CD14-positive monocyte (primary cell): ENCODE data around the gene CFLAR. TPM values are rescaled to one million over a fixed set of nuclear protein-coding genes. Genes with fewer than 3 reads are reported as not detected.

ENCODE experiments used
- DNase-seq, 3 donors: peaks; one replicate each; pipeline ENCODE4 v3.0.0-alpha.2; 2011 to 2022
- H2AFZ ChIP-seq: 2 replicates; pipeline ENCODE4 v1.6.0; 2012; ENCODE audit warnings: mild to moderate bottlenecking, low read depth, low read length, inconsistent platforms; ENCODE audit not compliant: insufficient read depth, poor library complexity, severe bottlenecking
- H3K27ac ChIP-seq, 2 donors: 1 replicate in 1 of 2; 2 replicates in 1 of 2; pipeline ENCODE4 v1.5.1; 2012 to 2013; ENCODE audit warnings: low read length in 2 of 2, control low read depth in 1 of 2, inconsistent platforms in 1 of 2, low read depth in 1 of 2, mild to moderate bottlenecking in 1 of 2
- H3K27me3 ChIP-seq, 2 donors: one replicate each; pipeline versions ENCODE4 v1.6.0 to v1.6.1; 2011 to 2013; ENCODE audit warnings: low read length in 2 of 2; ENCODE audit not compliant: control insufficient read depth in 2 of 2, insufficient read depth in 2 of 2
- H3K36me3 ChIP-seq, 2 donors: replicated peaks in 1 of 2; 1 replicate in 1 of 2; 2 replicates in 1 of 2; pipeline versions ENCODE4 v1.5.1 to v1.6.1; 2012 to 2013; ENCODE audit warnings: low read length in 2 of 2, control low read depth in 1 of 2, inconsistent platforms in 1 of 2, mild to moderate bottlenecking in 1 of 2; ENCODE audit not compliant: insufficient read depth in 2 of 2, control insufficient read depth in 1 of 2
- H3K4me1 ChIP-seq, 2 donors: 1 replicate in 1 of 2; 2 replicates in 1 of 2; pipeline versions ENCODE4 v1.5.1 to v1.6.1; 2012 to 2013; ENCODE audit warnings: low read length in 2 of 2, control low read depth in 1 of 2, inconsistent platforms in 1 of 2, mild to moderate bottlenecking in 1 of 2, moderate library complexity in 1 of 2; ENCODE audit not compliant: insufficient read depth in 2 of 2, control insufficient read depth in 1 of 2
- H3K4me2 ChIP-seq: replicated peaks from 2 replicates; pipeline ENCODE3; 2012; ENCODE audit warnings: low read length, moderate library complexity, mild to moderate bottlenecking; ENCODE audit not compliant: poor library complexity, severe bottlenecking; ENCODE audit errors: extremely low read depth
- H3K4me3 ChIP-seq, 3 experiments: fragments of 200-600 bp in 1 of 3; sonication (generic) in 1 of 3; replicated peaks in 1 of 3; 1 replicate in 2 of 3; 2 replicates in 1 of 3; pipeline ENCODE4 v1.5.1; 2011 to 2013; ENCODE audit warnings: low read length in 3 of 3, mild to moderate bottlenecking in 3 of 3, control low read depth in 2 of 3, low read depth in 2 of 3, inconsistent platforms in 1 of 3, moderate library complexity in 1 of 3
- H3K79me2 ChIP-seq: 2 replicates; pipeline ENCODE4 v1.6.0; 2012; ENCODE audit warnings: mild to moderate bottlenecking, control low read depth, inconsistent platforms, low read length, moderate library complexity; ENCODE audit not compliant: insufficient read depth
- H3K9ac ChIP-seq: 2 replicates; pipeline ENCODE4 v1.6.0; 2017; ENCODE audit warnings: low read length, mild to moderate bottlenecking; ENCODE audit not compliant: insufficient read depth, poor library complexity, severe bottlenecking
- H3K9me3 ChIP-seq, 2 donors: replicated peaks in 1 of 2; 1 replicate in 1 of 2; 2 replicates in 1 of 2; pipeline versions ENCODE4 v1.5.1 to v1.6.1; 2012 to 2013; ENCODE audit warnings: low read length in 2 of 2, control low read depth in 1 of 2; ENCODE audit not compliant: control insufficient read depth in 1 of 2, insufficient read depth in 1 of 2
- H4K20me1 ChIP-seq: 2 replicates; pipeline ENCODE4 v1.6.0; 2012; ENCODE audit warnings: mild to moderate bottlenecking, low read length, control low read depth, moderate library complexity; ENCODE audit not compliant: insufficient read depth
- H3K27ac Mint-ChIP-seq, 7 donors: one replicate each; pipeline ENCODE4 v1.8.0; 2020; ENCODE audit warnings: mild to moderate bottlenecking in 7 of 7, mixed read lengths in 7 of 7, moderate library complexity in 6 of 7, inconsistent platforms in 2 of 7
- H3K27me3 Mint-ChIP-seq, 3 donors: one replicate each; pipeline ENCODE4 v1.8.0; 2021 to 2022; ENCODE audit warnings: low read depth in 3 of 3, mild to moderate bottlenecking in 3 of 3, mixed read lengths in 3 of 3, moderate library complexity in 3 of 3, inconsistent platforms in 1 of 3
- H3K36me3 Mint-ChIP-seq, 2 donors: one replicate each; pipeline ENCODE4 v1.8.0; 2020; ENCODE audit warnings: mixed read lengths in 2 of 2, inconsistent platforms in 1 of 2, mild to moderate bottlenecking in 1 of 2
- H3K4me1 Mint-ChIP-seq: one replicate; pipeline ENCODE4 v1.8.0; 2020; ENCODE audit warnings: mild to moderate bottlenecking, mixed read lengths
- H3K4me3 Mint-ChIP-seq, 2 donors: one replicate each; pipeline ENCODE4 v1.8.0; 2020; ENCODE audit warnings: mild to moderate bottlenecking in 2 of 2, mixed read lengths in 2 of 2, moderate library complexity in 1 of 2
- H3K9me3 Mint-ChIP-seq, 7 donors: one replicate each; pipeline ENCODE4 v1.8.0; 2020 to 2022; ENCODE audit warnings: mixed read lengths in 7 of 7, mild to moderate bottlenecking in 6 of 7, moderate library complexity in 6 of 7, inconsistent platforms in 2 of 7
- CTCF ChIP-seq: fragments of 200-600 bp; IDR thresholded peaks from one replicate; pipeline ENCODE4 v1.8.0; 2022; ENCODE audit warnings: antibody characterized with exemption, mild to moderate bottlenecking
- WGBS: methylation state at CpG from one replicate; pipeline ENCODE4 v1.1.5; 2013; ENCODE audit warnings: missing lambda C conversion rate; ENCODE audit not compliant: insufficient coverage; 5-methylcytosine and 5-hydroxymethylcytosine counted together
- intact Hi-C, 2 donors: fragments of 100-400 bp; cut with micrococcal nuclease; formaldehyde crosslinking; loops; one replicate each; pipeline versions ENCODE4 v1.15.0 to v1.15.1; 2023
- polyA plus RNA-seq, 3 donors: library from polyadenylated mRNA; depleted of rRNA in 1 of 3; unstranded in 2 of 3; stranded (reverse) in 1 of 3; fragments of 300-500 nt in 2 of 3; fragments of >200 nt in 1 of 3; fragmentation: Illumina TruSeq in 2 of 3; gene quantifications; 1 replicate in 2 of 3; 2 replicates in 1 of 3; pipeline ENCODE4 v1.2.3, GENCODE V29; 2012 to 2021

The CFLAR gene
- polyA plus RNA-seq, 3 donors: 79.4 to 149 (median 79.5) TPM

- no peak for DNase-seq
- Histone ChIP-seq H3K27ac (no peak overlapping the region), H3K79me2 (peaks cover 6% of the 10 kb centered on the region), H2AFZ (no peak overlapping the region), H3K9ac (no peak overlapping the region), H3K4me3 (no peak overlapping the region), H3K4me1 (peaks cover 14% of the 10 kb centered on the region in 2 donors), H3K27me3 (no peaks in the 10 kb centered on the region), H4K20me1 (peaks cover 4% of the 10 kb centered on the region), H3K9me3 (no peaks in the 10 kb centered on the region), H3K4me2 (no peak overlapping the region), H3K36me3 (peaks cover 38 to 49% of the 10 kb centered on the region in 2 donors)
- H3K27ac Mint-ChIP-seq: peak overlapping the region in 1 of 7 donors; percentile 61
- no peak for TF ChIP-seq CTCF
- H3K9me3 Mint-ChIP-seq: no peaks in the 10 kb centered on the region
- H3K4me3 Mint-ChIP-seq: no peak overlapping the region
- WGBS: no CpG with 5 or more reads among the region's 4 CpGs
- peaks cover 24% of the 10 kb centered on the region for H3K4me1 Mint-ChIP-seq
- no peaks in the 10 kb centered on the region for H3K27me3 Mint-ChIP-seq
- H3K36me3 Mint-ChIP-seq: peaks cover 55% of the 10 kb centered on the region in 2 donors
- intact Hi-C loops: no loop called here
These were observed 100.0 kb downstream of the CFLAR start for GRCh38 chr2:201215963-201216362.

GRCh38 chr2:201216918-201217317, 101.0 kb downstream of the CFLAR start:
- H3K4me3 ChIP-seq: no peak overlapping the region
- H3K36me3 ChIP-seq: peaks cover 38 to 58% of the 10 kb centered on the region in 2 donors
- Mint-ChIP-seq H3K4me1 (peaks cover 24% of the 10 kb centered on the region), H3K36me3 (peaks cover 58 to 59% of the 10 kb centered on the region in 2 donors), H3K27ac (no peak overlapping the region), H3K4me3 (no peak overlapping the region), H3K9me3 (no peaks in the 10 kb centered on the region), H3K27me3 (no peaks in the 10 kb centered on the region)
- H3K27ac ChIP-seq: no peak overlapping the region
- peaks cover 6% of the 10 kb centered on the region for H3K79me2 ChIP-seq
- H4K20me1 ChIP-seq: peaks cover 4% of the 10 kb centered on the region
- no CpG with 5 or more reads among the region's 1 CpG for WGBS
- H2AFZ ChIP-seq: no peak overlapping the region
- H3K4me2 ChIP-seq: no peak overlapping the region
- intact Hi-C loops: no loop called here
- H3K9ac ChIP-seq: no peak overlapping the region
- no peak for DNase-seq
- H3K4me1 ChIP-seq: peaks cover 14% of the 10 kb centered on the region in 2 donors
- H3K27me3 ChIP-seq: no peaks in the 10 kb centered on the region
- H3K9me3 ChIP-seq: no peaks in the 10 kb centered on the region
- TF ChIP-seq CTCF: no peak
